Measurements from ENCODE around the gene TRIP11. TPM values are rescaled to one million over a fixed set of nuclear protein-coding genes. Genes with fewer than 3 reads are reported as not detected.

TRIP11 gene
- total RNA-seq, 2 experiments from 2014 or later = 15.1 to 44.4 TPM

GRCh38 chr14:92010644-92011043 is 29.2 kb downstream of the TRIP11 start:
- Histone ChIP-seq H3K4me2 (ENCODE audit: low read length) (no peak overlapping the region), H3K9me3 (ENCODE audit: low read length) (no peaks in the 10 kb centered on the region), H2AFZ (ENCODE audit: low read length) (no peak overlapping the region), H3K9me2 (ENCODE audit: insufficient read depth, low read length) (no peaks in the 10 kb centered on the region), H4K20me1 (ENCODE audit: insufficient read depth, low read length) (no peaks in the 10 kb centered on the region), H3K4me3 (ENCODE audit: low read depth, low read length, poor library complexity, severe bottlenecking) (no peak overlapping the region), H3K79me2 (ENCODE audit: insufficient read depth, low read depth, low read length) (no peaks in the 10 kb centered on the region), H3K27ac (ENCODE audit: low read depth, low read length, poor library complexity, severe bottlenecking) (no peak overlapping the region), H3K36me3 (ENCODE audit: insufficient read depth, low read length) (peaks cover 82% of the 10 kb centered on the region), H3K4me1 (ENCODE audit: insufficient read depth, low read length, poor library complexity, severe bottlenecking) (no peaks in the 10 kb centered on the region)
- POLR2A ChIA-PET = interaction anchor here (1.5 kb wide), 1 partner anchor 52 kb away, joined by 3 read pairs; no protein-coding TSS in a partner anchor
- intact Hi-C loops (cut with micrococcal nuclease; ENCODE audit: unreplicated experiment) = no loop called here
- TF ChIP-seq EZH2phosphoT487 (IDR thresholded peaks at IDR 0.05; ENCODE audit: borderline replicate concordance, low read depth, low read length) = no peak
- no peak for TF ChIP-seq CTCF (conservative IDR thresholded peaks at IDR 0.05; ENCODE audit: low read length)
- CTCF ChIA-PET (ENCODE audit: unreplicated experiment) = no interaction called here
- DNase-seq (ENCODE audit: low spot score) = no peak
- BruUV-seq (replicated peaks) = no TSS peak

DNA sequence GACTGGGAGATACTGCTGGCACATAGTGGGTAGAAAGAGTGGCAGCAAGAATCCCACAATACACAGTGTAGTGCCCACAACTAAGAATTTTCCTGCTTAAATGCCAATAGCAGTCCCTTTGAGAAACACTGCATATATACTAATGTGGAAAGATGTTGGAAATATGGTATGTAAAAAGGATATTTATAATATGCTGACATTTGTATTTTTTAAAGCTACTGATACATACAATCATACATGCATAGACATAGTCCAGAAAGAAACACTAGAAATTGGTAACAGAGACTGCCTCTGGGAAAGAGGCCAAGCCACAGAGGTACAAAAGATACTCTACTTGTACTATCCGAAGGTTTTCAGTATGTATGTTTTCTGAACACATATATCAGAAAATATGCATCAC is 30.3 kb downstream of the TRIP11 start:
- H3K9me3 ChIP-seq (ENCODE audit: low read length) = no peaks in the 10 kb centered on the region
- peaks cover 82% of the 10 kb centered on the region for H3K36me3 ChIP-seq (ENCODE audit: insufficient read depth, low read length)
- H3K9me2 ChIP-seq (ENCODE audit: insufficient read depth, low read length) = no peaks in the 10 kb centered on the region
- H3K4me1 ChIP-seq (ENCODE audit: insufficient read depth, low read length, poor library complexity, severe bottlenecking) = no peaks in the 10 kb centered on the region
- no TSS peak for BruUV-seq (replicated peaks)
- CTCF ChIA-PET (ENCODE audit: unreplicated experiment) = no interaction called here
- POLR2A ChIA-PET = interaction anchor here (0.6 to 1.5 kb wide), 4 partner anchors 10 to 63 kb away, joined by 3 to 4 read pairs (median 3); no protein-coding TSS in a partner anchor
- no peak for TF ChIP-seq CTCF (conservative IDR thresholded peaks at IDR 0.05; ENCODE audit: low read length)
- TF ChIP-seq EZH2phosphoT487 (IDR thresholded peaks at IDR 0.05; ENCODE audit: borderline replicate concordance, low read depth, low read length) = no peak
- no peak overlapping the region for H3K4me2 ChIP-seq (ENCODE audit: low read length)
- no peak overlapping the region for H3K27ac ChIP-seq (ENCODE audit: low read depth, low read length, poor library complexity, severe bottlenecking)
- H2AFZ ChIP-seq (ENCODE audit: low read length) = no peak overlapping the region
- H4K20me1 ChIP-seq (ENCODE audit: insufficient read depth, low read length) = no peaks in the 10 kb centered on the region
- intact Hi-C loops (cut with micrococcal nuclease; ENCODE audit: unreplicated experiment) = no loop called here
- no peak overlapping the region for H3K4me3 ChIP-seq (ENCODE audit: low read depth, low read length, poor library complexity, severe bottlenecking)
- no peaks in the 10 kb centered on the region for H3K79me2 ChIP-seq (ENCODE audit: insufficient read depth, low read depth, low read length)
- DNase-seq (ENCODE audit: low spot score) = no peak

GRCh38 chr14:92005019-92005418 is 34.8 kb downstream of the TRIP11 start:
- intact Hi-C loops (cut with micrococcal nuclease; ENCODE audit: unreplicated experiment) = no loop called here

More at GRCh38 chr14:92005019-92005418, 34.8 kb downstream of the TRIP11 start:
- BruUV-seq (replicated peaks) = no TSS peak
- no peaks in the 10 kb centered on the region for H3K9me2 ChIP-seq (ENCODE audit: insufficient read depth, low read length)
- H3K27ac ChIP-seq (ENCODE audit: low read depth, low read length, poor library complexity, severe bottlenecking) = no peak overlapping the region
- H3K4me3 ChIP-seq (ENCODE audit: low read depth, low read length, poor library complexity, severe bottlenecking) = no peak overlapping the region
- H2AFZ ChIP-seq (ENCODE audit: low read length) = no peak overlapping the region
- POLR2A ChIA-PET = interaction anchor here (0.6 to 1.0 kb wide), 2 partner anchors 32 to 74 kb away, joined by 3 to 4 read pairs; no protein-coding TSS in a partner anchor
- no peaks in the 10 kb centered on the region for H3K4me1 ChIP-seq (ENCODE audit: insufficient read depth, low read length, poor library complexity, severe bottlenecking)
- no peak for TF ChIP-seq EZH2phosphoT487 (IDR thresholded peaks at IDR 0.05; ENCODE audit: borderline replicate concordance, low read depth, low read length)
- TF ChIP-seq CTCF (conservative IDR thresholded peaks at IDR 0.05; ENCODE audit: low read length) = no peak
- peaks cover 68% of the 10 kb centered on the region for H3K36me3 ChIP-seq (ENCODE audit: insufficient read depth, low read length)
- no peak for DNase-seq (ENCODE audit: low spot score)
- CTCF ChIA-PET (ENCODE audit: unreplicated experiment) = no interaction called here
- no peaks in the 10 kb centered on the region for H3K9me3 ChIP-seq (ENCODE audit: low read length)
- no peaks in the 10 kb centered on the region for H3K79me2 ChIP-seq (ENCODE audit: insufficient read depth, low read depth, low read length)
- H3K4me2 ChIP-seq (ENCODE audit: low read length) = no peak overlapping the region
- H4K20me1 ChIP-seq (ENCODE audit: insufficient read depth, low read length) = no peaks in the 10 kb centered on the region

Measured in OCI-LY7 (cell line).